Amniotic epithelial cell (primary cell): ENCODE results near the gene ACSM3.
A peak's percentile ranks its signal among the peaks of the same experiment; 100 is the strongest.
"Not testable (repeated sequence)": the region's sequence is repeated elsewhere in the genome, so short reads cannot be mapped to it uniquely, and the experiment has no call there.

Experiments used
- DNase-seq: peaks from one replicate; pipeline ENCODE4 v3.0.0-alpha.2; 2010; ENCODE audit warnings: low read depth

ACSM3 gene

GRCh38 chr16:20755799-20756198, 8.0 kb upstream of the ACSM3 start:
- not testable (repeated sequence) for DNase-seq

- DNase-seq = peak; percentile 64
These were observed 3.5 kb upstream of the ACSM3 start for GRCh38 chr16:20760346-20760745.

- DNase-seq = no peak
These were observed 2.6 kb upstream of the ACSM3 start for GRCh38 chr16:20761175-20761574.

GRCh38 chr16:20762404-20763123, 1.2 kb upstream of the ACSM3 start:
- no peak for DNase-seq

- DNase-seq = not testable (repeated sequence)
These were observed 634 bp downstream of the ACSM3 start for GRCh38 chr16:20764448-20764847.

- DNase-seq = no peak
These were observed 1.9 kb downstream of the ACSM3 start for GRCh38 chr16:20765732-20766131.

- no peak for DNase-seq
These were observed 2.5 kb downstream of the ACSM3 start for GRCh38 chr16:20766294-20766693.

- DNase-seq = no peak
These were observed 3.8 kb downstream of the ACSM3 start for GRCh38 chr16:20767577-20767976.

GRCh38 chr16:20768121-20768520, 4.3 kb downstream of the ACSM3 start:
- DNase-seq = peak; percentile 5

- DNase-seq = no peak
These were observed 5.0 kb downstream of the ACSM3 start for GRCh38 chr16:20768818-20769217.

GRCh38 chr16:20773679-20774078, 9.9 kb downstream of the ACSM3 start:
- no peak for DNase-seq

GRCh38 chr16:20774703-20775362, 11.0 kb downstream of the ACSM3 start:
- DNase-seq = peak; percentile 54

- DNase-seq = no peak
These were observed 17.9 kb downstream of the ACSM3 start for GRCh38 chr16:20781697-20782096.

- DNase-seq = no peak
These were observed 18.7 kb downstream of the ACSM3 start for GRCh38 chr16:20782470-20782869.

GRCh38 chr16:20784204-20784603, 20.4 kb downstream of the ACSM3 start:
- no peak for DNase-seq

GRCh38 chr16:20789130-20789529, 25.3 kb downstream of the ACSM3 start:
- no peak for DNase-seq

GRCh38 chr16:20791923-20792612, 28.3 kb downstream of the ACSM3 start:
- peak; percentile 21 for DNase-seq

GRCh38 chr16:20798364-20798763, 34.5 kb downstream of the ACSM3 start:
- no peak for DNase-seq

- DNase-seq = peak; percentile 36
These were observed 35.8 kb downstream of the ACSM3 start for GRCh38 chr16:20799599-20799998.

- no peak for DNase-seq
These were observed 37.5 kb downstream of the ACSM3 start for GRCh38 chr16:20801278-20801677.

GRCh38 chr16:20803192-20803560, 39.4 kb downstream of the ACSM3 start:
- DNase-seq = no peak

- DNase-seq = no peak
These were observed 39.9 kb downstream of the ACSM3 start for GRCh38 chr16:20803561-20804214.
